ENCODE measurements around the gene ZFC3H1.
"Not testable (repeated sequence)": the region's sequence is repeated elsewhere in the genome, so short reads cannot be mapped to it uniquely, and the experiment has no call there.

Gene ZFC3H1, protein sequence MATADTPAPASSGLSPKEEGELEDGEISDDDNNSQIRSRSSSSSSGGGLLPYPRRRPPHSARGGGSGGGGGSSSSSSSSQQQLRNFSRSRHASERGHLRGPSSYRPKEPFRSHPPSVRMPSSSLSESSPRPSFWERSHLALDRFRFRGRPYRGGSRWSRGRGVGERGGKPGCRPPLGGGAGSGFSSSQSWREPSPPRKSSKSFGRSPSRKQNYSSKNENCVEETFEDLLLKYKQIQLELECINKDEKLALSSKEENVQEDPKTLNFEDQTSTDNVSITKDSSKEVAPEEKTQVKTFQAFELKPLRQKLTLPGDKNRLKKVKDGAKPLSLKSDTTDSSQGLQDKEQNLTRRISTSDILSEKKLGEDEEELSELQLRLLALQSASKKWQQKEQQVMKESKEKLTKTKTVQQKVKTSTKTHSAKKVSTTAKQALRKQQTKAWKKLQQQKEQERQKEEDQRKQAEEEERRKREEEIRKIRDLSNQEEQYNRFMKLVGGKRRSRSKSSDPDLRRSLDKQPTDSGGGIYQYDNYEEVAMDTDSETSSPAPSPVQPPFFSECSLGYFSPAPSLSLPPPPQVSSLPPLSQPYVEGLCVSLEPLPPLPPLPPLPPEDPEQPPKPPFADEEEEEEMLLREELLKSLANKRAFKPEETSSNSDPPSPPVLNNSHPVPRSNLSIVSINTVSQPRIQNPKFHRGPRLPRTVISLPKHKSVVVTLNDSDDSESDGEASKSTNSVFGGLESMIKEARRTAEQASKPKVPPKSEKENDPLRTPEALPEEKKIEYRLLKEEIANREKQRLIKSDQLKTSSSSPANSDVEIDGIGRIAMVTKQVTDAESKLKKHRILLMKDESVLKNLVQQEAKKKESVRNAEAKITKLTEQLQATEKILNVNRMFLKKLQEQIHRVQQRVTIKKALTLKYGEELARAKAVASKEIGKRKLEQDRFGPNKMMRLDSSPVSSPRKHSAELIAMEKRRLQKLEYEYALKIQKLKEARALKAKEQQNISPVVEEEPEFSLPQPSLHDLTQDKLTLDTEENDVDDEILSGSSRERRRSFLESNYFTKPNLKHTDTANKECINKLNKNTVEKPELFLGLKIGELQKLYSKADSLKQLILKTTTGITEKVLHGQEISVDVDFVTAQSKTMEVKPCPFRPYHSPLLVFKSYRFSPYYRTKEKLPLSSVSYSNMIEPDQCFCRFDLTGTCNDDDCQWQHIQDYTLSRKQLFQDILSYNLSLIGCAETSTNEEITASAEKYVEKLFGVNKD (N-terminal part only)

DNA sequence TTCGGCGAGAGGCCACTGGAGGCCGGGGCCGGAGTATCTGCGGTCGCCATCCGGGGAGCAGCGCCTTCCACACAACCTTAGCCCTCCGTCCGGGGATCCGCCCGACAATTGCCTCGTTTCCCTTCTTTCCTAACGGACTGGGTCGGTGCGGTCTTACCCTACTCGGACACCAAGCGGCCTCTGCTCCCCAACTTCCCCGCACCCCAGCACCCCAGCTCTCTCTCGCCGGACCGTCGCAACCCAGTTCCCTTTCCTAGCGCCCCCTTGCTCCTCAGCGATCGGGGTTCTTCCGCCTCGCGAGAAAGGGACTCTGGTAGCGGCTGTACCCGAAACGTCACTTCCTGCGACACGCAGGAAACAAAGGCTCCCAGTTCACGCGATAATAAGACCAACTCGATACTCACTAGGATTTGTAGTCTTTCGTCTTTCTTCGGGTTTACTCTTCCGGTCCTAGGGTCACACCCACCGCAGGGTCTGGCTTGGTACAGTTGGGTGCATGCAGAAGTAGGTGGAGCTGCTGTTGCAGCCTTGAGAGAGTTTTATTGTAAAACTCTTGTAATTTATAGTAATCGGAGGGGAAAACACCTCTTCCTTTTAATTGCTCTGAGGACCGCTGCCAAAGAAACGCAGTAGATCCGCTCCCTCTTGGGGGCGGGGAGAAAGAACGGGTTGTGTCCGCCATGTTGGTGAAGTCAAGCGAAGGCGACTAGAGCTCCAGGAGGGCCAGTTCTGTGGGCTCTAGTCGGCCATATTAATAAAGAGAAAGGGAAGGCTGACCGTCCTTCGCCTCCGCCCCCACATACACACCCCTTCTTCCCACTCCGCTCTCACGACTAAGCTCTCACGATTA, at the start of gene ZFC3H1, which contains the start of gene THAP2:
Gene ZFC3H1, minus strand, starts transcription at position 288 of the 850 bp plus-strand sequence. Its CDS starts 238 bp downstream, at position 50.
Gene THAP2, plus strand, starts transcription at position 741 of the 850 bp plus-strand sequence. CDS start 209 bp downstream, outside the sequence.
- peak; percentile 91 for DNase-seq (ENCODE audit: low spot score)

DNA sequence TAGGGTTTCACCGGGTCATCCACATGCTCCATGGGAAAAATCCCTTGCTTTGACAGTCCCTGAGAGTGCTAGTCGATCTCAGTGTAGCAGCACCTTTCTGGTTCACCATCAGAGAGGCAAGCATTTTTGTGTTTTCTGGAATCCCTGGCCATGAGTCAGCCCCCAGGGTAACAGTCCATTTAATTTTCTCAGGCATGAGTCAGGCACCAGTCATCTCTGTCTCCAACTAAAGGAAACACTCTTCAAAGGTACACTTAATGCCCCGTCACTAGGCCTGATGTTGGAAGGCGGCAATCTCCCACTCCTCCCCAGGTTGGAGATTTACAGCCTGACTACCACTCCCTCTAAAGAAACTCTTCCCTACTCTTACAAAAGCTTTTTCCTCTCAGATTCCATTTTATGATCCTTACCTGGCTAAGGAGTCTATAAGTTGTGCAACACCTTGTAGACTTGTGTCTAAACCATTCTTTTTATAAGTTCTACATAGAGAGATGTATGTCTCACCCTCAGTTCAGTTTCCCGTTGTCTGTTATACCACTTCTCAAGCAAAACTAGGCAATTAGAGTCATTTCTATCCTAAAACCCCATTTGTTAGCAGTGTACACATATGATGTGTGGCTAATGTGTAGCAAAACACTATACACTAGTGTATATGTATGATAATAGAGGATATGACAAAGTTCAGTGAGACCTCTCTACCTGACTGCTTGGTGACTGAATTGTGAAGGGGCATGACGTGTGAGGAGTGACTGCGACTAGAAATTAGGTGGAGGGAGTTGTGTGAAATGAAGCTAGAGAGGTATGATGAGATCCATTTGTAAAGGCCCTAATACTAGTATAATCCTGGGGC, 46.9 kb upstream of the ZFC3H1 start:
- DNase-seq (ENCODE audit: low spot score) = no peak

DNA sequence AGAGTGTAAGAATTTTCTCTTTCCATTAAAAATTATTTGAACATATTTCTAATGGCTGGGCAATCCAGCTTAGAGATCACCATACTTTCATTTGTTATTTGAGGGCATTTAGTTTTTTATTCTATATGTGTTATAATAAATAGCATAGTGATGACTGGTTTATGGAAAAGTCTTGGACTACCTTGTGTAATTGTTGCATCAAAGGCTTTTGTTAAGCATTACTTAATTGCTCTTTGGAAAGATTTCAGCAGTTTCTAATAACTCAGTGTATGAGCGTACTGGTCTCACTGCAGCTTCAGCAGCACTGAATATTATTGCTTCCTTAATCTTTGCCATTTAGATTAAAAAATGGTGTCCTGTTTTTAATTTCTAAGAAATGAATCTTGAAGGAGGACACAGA, 45.0 kb upstream of the ZFC3H1 start:
- DNase-seq (ENCODE audit: low spot score) = no peak

DNA sequence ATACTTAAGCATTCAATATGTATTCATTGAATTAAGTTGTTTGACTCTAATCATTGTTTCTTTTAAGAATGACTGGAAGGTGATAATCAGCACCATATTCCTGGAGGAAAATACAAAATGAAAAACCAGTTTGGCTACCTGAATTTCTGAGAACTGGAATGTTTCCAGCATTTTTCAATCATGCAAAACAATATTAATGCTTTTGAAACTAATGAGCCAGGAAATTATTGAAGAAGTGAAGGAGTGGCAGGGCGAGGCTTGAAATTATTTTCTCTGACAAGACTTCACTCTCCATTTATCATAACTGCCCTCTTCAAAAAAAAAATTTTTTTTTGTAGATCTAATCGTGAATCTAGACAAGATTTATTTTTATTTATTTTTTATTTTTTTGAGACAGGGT, 41.3 kb upstream of the ZFC3H1 start:
- DNase-seq (ENCODE audit: low spot score) = no peak

DNA sequence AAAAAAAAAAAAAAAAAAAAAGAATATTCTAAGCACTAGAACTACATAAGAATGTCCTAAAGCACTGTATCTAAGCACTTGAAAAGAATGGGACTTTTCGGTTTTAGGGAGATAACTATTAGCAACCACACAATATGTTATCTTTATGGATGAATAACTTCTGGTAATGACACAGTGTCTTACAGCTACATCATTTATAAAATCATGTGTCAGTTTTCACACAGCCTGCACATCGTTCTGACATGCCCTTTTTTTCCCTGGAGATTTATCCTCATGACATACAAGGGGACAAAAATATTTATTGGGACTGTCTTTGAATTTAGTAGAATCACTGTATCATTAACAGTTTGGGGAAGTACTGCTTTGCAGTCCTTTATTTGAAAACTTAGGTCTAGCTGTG, 39.6 kb upstream of the ZFC3H1 start:
- DNase-seq (ENCODE audit: low spot score) = no peak

DNA sequence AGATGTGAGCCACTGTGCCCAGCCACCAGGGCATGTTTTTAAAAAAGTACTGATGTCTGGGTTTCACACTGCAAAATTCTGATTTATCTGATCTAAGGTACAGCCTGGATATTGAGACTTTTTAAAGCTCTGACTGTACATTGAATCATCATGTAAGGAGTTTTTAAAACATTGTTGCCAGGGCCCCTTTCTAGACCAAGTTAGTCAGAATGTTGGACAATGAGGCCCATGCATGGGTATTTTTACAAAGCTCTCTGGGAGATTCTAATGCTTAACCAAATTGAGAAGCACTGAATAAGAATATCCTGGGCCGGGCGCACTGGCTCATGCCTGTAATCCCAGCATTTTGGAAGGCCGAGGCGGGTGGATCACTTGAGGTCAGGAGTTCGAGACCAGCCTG, 38.9 kb upstream of the ZFC3H1 start:
- DNase-seq (ENCODE audit: low spot score) = no peak

DNA sequence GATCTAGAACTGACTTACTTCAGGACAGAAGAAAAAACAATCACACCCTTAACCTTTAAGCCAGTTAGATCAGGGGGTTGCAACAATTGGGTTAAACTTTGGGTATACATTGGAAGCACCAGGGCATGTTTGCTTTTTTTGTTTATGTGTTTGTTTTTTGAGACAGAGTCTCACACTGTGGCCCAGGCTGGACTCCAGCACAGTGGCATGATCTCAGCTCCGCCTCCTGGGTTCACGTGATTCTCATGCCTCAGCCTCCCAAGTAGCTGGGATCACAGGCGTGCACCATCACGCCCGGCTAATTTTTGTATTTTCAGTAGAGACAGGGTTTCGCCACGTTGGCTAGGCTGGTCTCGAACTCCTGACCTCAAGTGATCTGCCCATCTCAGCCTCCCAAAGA, 38.5 kb upstream of the ZFC3H1 start:
- not testable (repeated sequence) for DNase-seq (ENCODE audit: low spot score)

DNA sequence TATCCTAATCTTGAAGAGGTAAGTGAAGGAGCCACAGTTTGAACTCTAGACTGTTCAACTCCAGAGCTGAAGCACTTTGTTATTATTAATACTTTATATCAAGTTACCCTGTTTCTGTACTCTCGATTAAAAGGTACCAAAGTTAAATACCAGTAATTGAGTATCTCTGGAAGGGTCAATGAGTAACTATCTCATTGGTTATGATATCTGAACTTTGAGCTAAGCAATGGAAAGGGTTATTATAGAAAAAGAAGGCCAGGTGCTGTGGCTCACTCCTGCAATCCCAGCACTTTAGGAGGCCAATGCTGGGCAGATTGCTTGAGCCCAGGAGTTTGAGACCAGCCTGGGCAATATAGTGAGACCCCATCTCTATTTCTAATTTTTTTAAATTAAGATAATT, 32.1 kb upstream of the ZFC3H1 start:
- no peak for DNase-seq (ENCODE audit: low spot score)

DNA sequence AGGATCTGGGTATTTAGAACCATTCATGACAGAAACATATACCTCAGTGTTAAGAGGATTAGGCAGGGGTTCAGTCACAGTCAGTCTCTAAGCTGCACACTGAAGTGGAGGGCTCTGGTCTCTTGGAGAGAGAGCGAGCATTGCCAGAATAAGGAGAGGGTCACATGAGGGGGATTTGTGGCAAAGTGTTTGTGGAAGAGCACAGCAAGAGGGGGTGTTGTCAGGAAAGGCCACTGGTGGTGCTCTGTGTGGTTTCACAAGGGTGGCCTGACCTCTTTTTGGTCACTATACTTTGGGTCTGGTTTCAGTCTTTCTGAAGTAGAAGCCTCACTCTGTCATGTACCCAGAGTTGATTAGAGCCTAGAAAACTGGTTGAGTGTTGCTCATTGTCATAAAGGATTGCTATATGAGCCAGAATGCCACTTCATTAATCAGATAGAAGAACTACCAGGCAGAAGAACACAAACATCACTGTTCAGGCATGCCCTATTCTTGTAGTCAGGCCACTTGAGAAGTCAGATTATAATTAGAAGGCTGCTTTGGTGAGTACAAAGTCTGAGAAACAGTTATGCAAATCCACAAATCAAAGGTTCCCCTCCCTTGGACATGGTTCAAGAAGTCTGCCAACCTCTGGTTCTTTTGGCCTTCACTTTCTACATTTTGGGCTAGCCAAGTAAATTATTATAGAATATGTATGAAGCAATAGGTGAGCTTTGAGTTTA, 30.6 kb upstream of the ZFC3H1 start:
- peak; percentile 66 for DNase-seq (ENCODE audit: low spot score)

DNA sequence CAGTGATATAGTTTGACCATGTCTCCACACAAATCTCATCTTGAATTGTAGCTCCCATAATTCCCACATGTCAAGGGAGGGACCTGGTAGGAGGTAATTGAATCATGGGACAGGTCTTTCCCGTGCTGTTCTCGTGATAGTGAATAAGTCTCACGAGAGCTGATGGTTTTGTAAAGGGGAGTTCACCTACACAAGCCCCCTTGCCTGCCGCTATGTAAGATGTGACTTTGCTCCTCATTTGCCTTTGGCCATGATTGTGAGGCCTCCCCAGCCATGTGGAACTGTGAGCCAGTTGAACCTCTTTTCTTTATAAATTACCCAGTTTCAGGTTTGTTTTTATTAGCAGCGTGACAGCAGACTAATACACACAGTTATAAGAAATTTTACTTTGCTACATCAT, 30.0 kb upstream of the ZFC3H1 start:
- DNase-seq (ENCODE audit: low spot score) = not testable (repeated sequence)

DNA sequence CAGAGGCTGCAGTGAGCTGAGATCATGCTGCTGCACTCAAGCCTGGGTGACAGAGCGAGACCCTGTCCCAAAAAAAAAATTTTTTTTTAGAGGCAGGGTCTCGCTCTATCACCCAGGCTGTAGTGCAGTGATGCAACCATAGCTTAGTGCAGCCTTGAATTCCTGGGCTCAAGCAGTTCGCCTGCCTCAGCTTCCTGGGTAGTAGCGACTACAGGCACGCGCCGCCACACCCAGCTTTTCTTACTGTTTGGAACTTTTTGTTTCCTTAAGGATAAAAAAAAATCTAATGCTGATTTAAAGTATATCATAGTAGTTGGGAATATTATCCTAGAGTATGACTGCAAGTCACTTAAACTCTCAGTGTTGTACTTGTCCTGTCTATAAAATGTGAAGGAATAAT, 29.5 kb upstream of the ZFC3H1 start:
- no peak for DNase-seq (ENCODE audit: low spot score)

DNA sequence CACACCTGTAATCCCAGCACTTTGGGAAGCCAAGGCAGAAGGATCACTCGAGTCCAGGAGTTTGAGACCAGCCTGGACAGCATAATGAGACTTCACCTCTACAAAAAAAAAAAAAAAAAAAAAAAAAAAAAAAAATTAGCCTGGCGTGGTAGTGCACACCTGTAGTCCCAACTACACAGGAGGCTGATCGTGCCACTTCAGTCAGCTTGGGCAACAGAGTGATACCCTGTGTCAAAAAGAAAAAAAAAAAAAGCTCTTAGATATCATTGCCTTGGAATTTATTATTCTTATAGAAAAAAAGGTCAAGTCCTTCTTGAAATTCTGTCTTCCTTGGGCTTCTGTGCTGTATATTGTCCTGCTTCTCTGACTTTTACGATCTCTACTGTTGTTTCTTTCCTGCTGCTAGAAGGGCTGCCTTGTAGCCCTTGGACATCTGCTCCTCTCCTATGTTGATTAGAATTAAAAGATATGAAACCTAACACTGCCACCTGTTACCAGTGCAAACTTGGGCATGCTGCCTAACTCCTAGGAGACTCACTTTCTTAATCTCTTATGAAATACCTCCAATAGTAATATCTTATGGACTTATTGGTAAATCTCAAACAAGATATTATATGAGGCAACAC, 28.0 kb upstream of the ZFC3H1 start:
- peak; percentile 42 for DNase-seq (ENCODE audit: low spot score)

DNA sequence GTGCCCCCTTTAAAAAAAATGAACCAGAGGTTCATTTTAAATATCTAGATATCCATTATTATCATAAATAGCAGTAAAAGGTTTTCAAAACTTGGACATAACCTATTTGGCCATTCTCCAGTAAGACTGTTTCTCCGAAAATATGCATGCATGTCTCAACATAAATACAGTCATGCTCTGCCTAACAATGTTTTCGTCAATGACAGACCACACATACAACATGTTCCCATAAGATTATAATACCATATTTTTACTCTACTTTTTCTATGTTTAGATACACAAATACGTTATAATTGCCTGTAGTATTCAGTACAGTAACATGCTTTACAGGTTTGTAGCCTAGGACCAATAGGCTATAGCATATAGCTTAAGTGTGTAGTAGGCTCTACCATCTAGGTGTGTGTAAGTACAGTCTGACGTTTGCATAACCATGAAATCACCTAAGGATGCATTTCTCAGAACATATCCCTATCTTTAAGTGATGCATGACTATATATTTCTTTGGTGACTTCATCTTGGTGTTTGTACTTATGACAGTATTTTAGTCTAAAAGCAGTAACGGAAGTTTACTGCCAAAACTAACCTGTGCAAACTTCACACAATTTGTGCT, 25.4 kb upstream of the ZFC3H1 start:
- no peak for DNase-seq (ENCODE audit: low spot score)

DNA sequence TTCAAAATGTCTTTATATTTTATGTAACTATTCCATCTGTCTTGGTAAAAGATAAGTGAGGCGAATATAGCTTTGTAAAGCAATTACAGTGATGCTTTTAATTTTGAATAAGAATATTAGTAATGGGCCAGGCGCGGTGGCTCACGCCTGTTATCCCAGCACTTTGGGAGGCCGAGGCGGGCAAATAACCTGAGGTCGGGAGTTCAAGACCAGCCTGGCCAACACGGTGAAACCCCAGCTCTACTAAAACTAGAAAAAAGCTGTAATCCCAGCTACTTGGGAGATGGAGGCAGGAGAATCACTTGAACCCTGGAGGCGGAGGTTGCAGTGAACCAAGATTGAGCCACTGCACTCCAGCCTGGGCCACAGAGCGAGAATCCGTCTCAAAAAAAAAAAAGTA, 23.5 kb upstream of the ZFC3H1 start:
- not testable (repeated sequence) for DNase-seq (ENCODE audit: low spot score)

DNA sequence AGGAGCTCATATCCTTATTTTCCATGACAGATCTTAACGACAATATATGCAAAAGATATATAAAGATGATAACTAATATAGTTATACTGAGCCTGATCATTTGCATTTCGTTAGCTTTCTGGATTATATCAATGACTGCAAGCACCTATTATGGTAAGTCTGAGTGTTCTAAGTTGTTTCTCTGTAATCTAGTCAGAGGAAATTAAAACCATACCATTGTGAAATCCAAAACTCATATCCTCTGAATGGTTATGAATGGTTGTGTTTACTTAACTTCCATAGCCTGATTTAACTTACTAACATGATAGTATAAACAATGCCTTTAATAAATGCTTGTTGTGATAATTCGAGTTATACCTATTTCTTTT, 23.0 kb upstream of the ZFC3H1 start:
- no peak for DNase-seq (ENCODE audit: low spot score)

DNA sequence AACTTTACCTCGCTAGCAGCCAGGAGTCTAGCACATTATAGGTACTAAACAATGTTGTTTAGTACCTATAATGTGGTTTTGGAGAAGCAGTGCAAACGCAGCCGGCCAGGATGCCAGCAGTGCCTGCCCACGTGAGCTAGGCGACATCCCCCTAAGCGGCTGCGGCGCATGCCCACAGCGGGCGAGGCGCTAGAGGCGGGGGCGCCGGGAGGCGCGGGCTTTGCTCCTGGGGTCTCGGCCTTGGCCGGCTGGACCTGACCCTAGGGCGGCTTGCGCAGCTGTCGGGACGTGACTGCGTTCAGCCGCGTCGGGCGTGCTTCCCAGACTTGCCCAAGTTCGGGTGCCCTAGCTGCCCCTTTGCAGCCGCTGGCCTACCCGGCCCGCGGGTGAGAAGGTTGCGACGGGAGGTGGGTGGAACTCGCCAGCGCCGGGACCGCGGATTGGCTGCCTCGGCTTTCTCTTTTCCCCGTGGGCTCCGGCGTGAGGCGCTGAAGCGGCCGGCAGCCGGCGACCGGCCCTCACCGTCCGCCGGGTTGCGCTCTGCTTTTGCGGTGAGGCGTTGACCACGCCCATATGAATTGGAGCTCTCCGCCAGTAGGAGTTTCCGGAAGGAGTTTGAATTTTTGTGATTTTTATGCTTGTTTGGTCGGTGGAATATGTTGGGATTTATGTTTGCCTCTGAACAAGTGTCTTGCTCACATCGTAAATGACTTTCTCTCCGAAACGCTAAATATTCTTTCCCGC, 22.4 kb upstream of the ZFC3H1 start, which contains the start of gene TMEM19:
Gene TMEM19, plus strand, starts transcription at position 169 of the 744 bp plus-strand sequence. CDS start 599 bp downstream, outside the sequence.
- DNase-seq (ENCODE audit: low spot score) = peak; percentile 95

DNA sequence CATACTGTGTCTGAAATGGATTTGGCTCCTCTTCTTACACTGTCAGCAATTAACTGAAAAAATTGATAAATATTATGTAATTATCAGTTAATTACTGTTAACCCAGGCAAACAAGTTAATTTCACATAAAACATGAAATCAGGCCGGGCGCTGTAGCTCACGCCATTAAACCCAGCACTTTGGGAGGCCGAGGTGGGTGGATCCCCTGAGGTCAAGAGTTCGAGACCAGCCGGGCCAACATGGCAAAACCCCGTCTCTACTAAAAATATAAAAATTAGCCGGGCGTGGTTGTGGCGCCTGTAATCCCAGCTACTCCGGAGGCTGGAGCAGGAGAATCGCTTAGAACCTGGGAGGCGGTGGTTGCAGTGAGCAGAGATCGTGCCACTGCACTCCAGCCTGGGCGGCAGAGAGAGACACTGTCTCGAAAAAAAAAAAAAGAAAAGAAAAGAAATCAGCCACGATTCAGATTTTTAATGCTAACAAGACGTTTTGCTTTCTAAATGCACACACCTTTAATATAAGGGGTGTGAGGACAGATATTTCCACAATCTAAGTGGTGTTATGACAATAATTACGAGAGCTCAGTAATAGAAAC, 21.8 kb upstream of the ZFC3H1 start:
- no peak for DNase-seq (ENCODE audit: low spot score)

All from D341Med (cell line).